Measurements from ENCODE around the gene DLG2.

DLG2 gene

DNA sequence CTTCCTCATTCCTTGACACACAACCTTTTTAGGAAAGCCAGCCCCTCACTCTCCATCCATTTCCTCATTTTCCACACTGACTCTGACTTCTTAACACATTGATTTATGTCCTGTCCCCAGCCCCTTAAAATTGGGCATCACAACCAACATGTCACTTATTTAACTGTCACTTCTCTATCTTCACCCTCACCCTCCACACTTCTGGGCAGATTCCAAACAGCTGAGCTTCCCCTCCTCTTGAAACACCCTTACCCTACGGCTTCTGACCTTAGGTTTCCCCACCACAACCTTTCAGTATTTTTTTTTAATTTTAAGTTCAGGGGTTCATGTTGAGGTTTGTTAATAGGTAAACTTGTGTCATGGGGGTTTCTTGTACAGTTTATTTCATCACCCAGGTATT is 696.3 kb downstream of the DLG2 start:
- Histone ChIP-seq H3K79me2 (ENCODE audit: insufficient read depth, low read length) (no peaks in the 10 kb centered on the region), H3K4me1 (ENCODE audit: insufficient read depth, low read length, severe bottlenecking) (no peaks in the 10 kb centered on the region), H3K9me2 (ENCODE audit: low read depth, low read length) (no peaks in the 10 kb centered on the region), H3K9me3 (ENCODE audit: low read length) (no peaks in the 10 kb centered on the region), H3K9ac (ENCODE audit: low read length) (no peak overlapping the region), H3F3A (ENCODE audit: insufficient read depth, low read length) (no peaks in the 10 kb centered on the region), H3K36me3 (ENCODE audit: insufficient read depth, low read length) (no peaks in the 10 kb centered on the region), H3K27ac (ENCODE audit: low read depth, low read length, poor library complexity, severe bottlenecking) (no peak overlapping the region), H3K27me3 (ENCODE audit: insufficient read depth, low read length) (no peaks in the 10 kb centered on the region), H3K4me2 (ENCODE audit: low read length) (no peak overlapping the region), H4K20me1 (ENCODE audit: insufficient read depth, low read length) (no peaks in the 10 kb centered on the region), H2AFZ (ENCODE audit: low read length) (no peak overlapping the region), H3K4me3 (ENCODE audit: low read depth, low read length, poor library complexity, severe bottlenecking) (no peak overlapping the region)
- TF ChIP-seq, protein P1, sequence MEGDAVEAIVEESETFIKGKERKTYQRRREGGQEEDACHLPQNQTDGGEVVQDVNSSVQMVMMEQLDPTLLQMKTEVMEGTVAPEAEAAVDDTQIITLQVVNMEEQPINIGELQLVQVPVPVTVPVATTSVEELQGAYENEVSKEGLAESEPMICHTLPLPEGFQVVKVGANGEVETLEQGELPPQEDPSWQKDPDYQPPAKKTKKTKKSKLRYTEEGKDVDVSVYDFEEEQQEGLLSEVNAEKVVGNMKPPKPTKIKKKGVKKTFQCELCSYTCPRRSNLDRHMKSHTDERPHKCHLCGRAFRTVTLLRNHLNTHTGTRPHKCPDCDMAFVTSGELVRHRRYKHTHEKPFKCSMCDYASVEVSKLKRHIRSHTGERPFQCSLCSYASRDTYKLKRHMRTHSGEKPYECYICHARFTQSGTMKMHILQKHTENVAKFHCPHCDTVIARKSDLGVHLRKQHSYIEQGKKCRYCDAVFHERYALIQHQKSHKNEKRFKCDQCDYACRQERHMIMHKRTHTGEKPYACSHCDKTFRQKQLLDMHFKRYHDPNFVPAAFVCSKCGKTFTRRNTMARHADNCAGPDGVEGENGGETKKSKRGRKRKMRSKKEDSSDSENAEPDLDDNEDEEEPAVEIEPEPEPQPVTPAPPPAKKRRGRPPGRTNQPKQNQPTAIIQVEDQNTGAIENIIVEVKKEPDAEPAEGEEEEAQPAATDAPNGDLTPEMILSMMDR (IDR thresholded peaks at IDR 0.05; ENCODE audit: low read length) = no peak
- TF ChIP-seq EZH2 (IDR thresholded peaks at IDR 0.05; ENCODE audit: borderline replicate concordance, low read length) = no peak

DNA sequence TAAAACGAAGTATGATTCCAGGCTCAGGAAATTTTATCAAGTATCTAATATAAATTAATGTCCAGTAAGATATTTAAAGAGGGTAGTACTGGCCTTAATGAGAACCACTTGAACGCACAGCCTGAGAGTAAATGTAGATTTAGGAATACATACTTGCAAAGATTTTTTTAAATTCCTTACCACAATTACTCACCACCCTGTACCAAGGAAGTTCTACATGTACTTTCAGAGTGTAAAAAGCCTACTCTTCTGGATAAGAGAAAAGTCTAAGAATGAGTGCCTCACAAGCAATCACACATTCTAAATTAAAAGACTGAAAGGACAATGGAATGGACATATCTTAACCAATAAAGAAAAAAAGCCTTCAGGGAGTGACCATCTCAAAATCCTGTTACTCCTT is 697.4 kb downstream of the DLG2 start:
- H3K4me1 ChIP-seq (ENCODE audit: insufficient read depth, low read length, severe bottlenecking) = no peaks in the 10 kb centered on the region
- TF ChIP-seq, protein P1 (IDR thresholded peaks at IDR 0.05; ENCODE audit: low read length) = no peak
- no peak for TF ChIP-seq EZH2 (IDR thresholded peaks at IDR 0.05; ENCODE audit: borderline replicate concordance, low read length)
- no peak overlapping the region for H3K27ac ChIP-seq (ENCODE audit: low read depth, low read length, poor library complexity, severe bottlenecking)
- no peaks in the 10 kb centered on the region for H3K9me3 ChIP-seq (ENCODE audit: low read length)
- H3K9ac ChIP-seq (ENCODE audit: low read length) = no peak overlapping the region
- H3K79me2 ChIP-seq (ENCODE audit: insufficient read depth, low read length) = no peaks in the 10 kb centered on the region
- no peak overlapping the region for H2AFZ ChIP-seq (ENCODE audit: low read length)
- no peaks in the 10 kb centered on the region for H3F3A ChIP-seq (ENCODE audit: insufficient read depth, low read length)
- no peak overlapping the region for H3K4me2 ChIP-seq (ENCODE audit: low read length)
- no peaks in the 10 kb centered on the region for H3K36me3 ChIP-seq (ENCODE audit: insufficient read depth, low read length)
- no peaks in the 10 kb centered on the region for H4K20me1 ChIP-seq (ENCODE audit: insufficient read depth, low read length)
- no peaks in the 10 kb centered on the region for H3K9me2 ChIP-seq (ENCODE audit: low read depth, low read length)
- no peaks in the 10 kb centered on the region for H3K27me3 ChIP-seq (ENCODE audit: insufficient read depth, low read length)
- H3K4me3 ChIP-seq (ENCODE audit: low read depth, low read length, poor library complexity, severe bottlenecking) = no peak overlapping the region

DNA sequence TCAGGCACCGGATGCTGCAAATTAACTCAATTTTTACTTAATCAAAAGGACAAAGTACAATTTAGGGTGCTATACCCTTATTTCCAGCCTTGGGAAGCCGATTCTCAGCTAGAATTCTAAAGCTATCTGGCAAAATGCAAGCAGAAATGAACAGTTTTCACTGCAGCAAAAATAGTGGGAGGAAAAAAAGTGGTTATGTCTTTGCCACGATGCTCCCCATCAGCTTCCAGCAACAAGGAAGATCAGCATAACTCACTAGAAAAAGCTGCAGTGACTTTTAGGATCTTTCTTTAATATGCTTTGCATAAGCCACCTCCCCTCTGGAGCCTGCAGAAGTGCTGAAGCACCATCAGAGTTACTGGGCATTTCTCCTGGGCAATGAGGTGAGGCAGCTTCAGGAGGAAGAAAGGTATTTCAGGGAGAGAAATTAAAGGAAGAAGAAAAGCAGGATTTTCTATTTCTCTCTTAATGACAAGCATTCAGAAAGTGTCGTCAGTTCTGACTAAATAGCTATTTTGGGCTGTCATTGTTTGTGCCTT is 702.9 kb downstream of the DLG2 start:
- Histone ChIP-seq H3K9ac (ENCODE audit: low read length) (no peak overlapping the region), H3F3A (ENCODE audit: insufficient read depth, low read length) (no peaks in the 10 kb centered on the region), H3K9me2 (ENCODE audit: low read depth, low read length) (no peaks in the 10 kb centered on the region), H3K4me3 (ENCODE audit: low read depth, low read length, poor library complexity, severe bottlenecking) (no peak overlapping the region), H3K27ac (ENCODE audit: low read depth, low read length, poor library complexity, severe bottlenecking) (no peak overlapping the region), H3K27me3 (ENCODE audit: insufficient read depth, low read length) (no peaks in the 10 kb centered on the region), H3K79me2 (ENCODE audit: insufficient read depth, low read length) (no peaks in the 10 kb centered on the region), H3K4me1 (ENCODE audit: insufficient read depth, low read length, severe bottlenecking) (no peaks in the 10 kb centered on the region), H4K20me1 (ENCODE audit: insufficient read depth, low read length) (no peaks in the 10 kb centered on the region), H3K9me3 (ENCODE audit: low read length) (no peaks in the 10 kb centered on the region), H3K4me2 (ENCODE audit: low read length) (no peak overlapping the region), H3K36me3 (ENCODE audit: insufficient read depth, low read length) (no peaks in the 10 kb centered on the region), H2AFZ (ENCODE audit: low read length) (no peak overlapping the region)
- no peak for TF ChIP-seq EZH2 (IDR thresholded peaks at IDR 0.05; ENCODE audit: borderline replicate concordance, low read length)
- TF ChIP-seq, protein P1 (IDR thresholded peaks at IDR 0.05; ENCODE audit: low read length) = no peak

Data from OCI-LY1 (cell line).